A673 (cell line): ENCODE results near the gene HIKESHI. TPM values are rescaled to one million over a fixed set of nuclear protein-coding genes. Genes with fewer than 3 reads are reported as not detected.
"Not testable (repeated sequence)": the region's sequence is repeated elsewhere in the genome, so short reads cannot be mapped to it uniquely, and the experiment has no call there.

Experiments
- BruUV-seq: library from RNA; stranded (reverse); fragments of 400-500 nt; replicated peaks from 2 replicates; lab custom pipeline; 2021; lab: Mats Ljungman, UMichigan
- CTCF ChIA-PET: fragments of 300-600 bp; sonication (Branson Sonifier 250); formaldehyde crosslinking; loops from one replicate; lab custom pipeline; 2022; ENCODE audit warnings: antibody characterized with exemption; lab: Charles Lee
- POLR2A ChIA-PET: fragments of 300-600 bp; sonication (Branson Sonifier 250); formaldehyde crosslinking; loops from one replicate; lab custom pipeline; 2022; ENCODE audit warnings: antibody characterized with exemption; ENCODE audit not compliant: low non-redundant PET; lab: Charles Lee
- DNase-seq: peaks from one replicate; pipeline ENCODE4 v3.0.0-alpha.2; 2015; ENCODE audit warnings: low spot score
- H3K27ac ChIP-seq: fragments of 200-600 bp; sonication (generic); 2 replicates; pipeline ENCODE4 v1.5.1; 2016; ENCODE audit warnings: mixed run types, low read depth, mild to moderate bottlenecking, mixed read lengths, antibody characterized with exemption, low read length; ENCODE audit not compliant: poor library complexity, severe bottlenecking
- H3K27me3 ChIP-seq: fragments of 200-600 bp; sonication (generic); replicated peaks from 2 replicates; pipeline ENCODE4 v1.6.1; 2017; ENCODE audit warnings: mixed run types, low read depth, mild to moderate bottlenecking, mixed read lengths, antibody characterized with exemption, low read length; ENCODE audit not compliant: insufficient read depth, poor library complexity
- H3K36me3 ChIP-seq: fragments of 200-600 bp; sonication (generic); 2 replicates; pipeline ENCODE4 v1.6.1; 2016; ENCODE audit warnings: mixed run types, mild to moderate bottlenecking, mixed read lengths, antibody characterized with exemption, low read length; ENCODE audit not compliant: insufficient read depth, poor library complexity, severe bottlenecking
- H3K4me1 ChIP-seq: fragments of 200-600 bp; sonication (generic); 2 replicates; pipeline ENCODE4 v1.6.1; 2017; ENCODE audit warnings: mixed run types, mild to moderate bottlenecking, mixed read lengths, antibody characterized with exemption, low read length; ENCODE audit not compliant: insufficient read depth, poor library complexity, severe bottlenecking
- H3K4me3 ChIP-seq: fragments of 200-600 bp; sonication (generic); 2 replicates; pipeline ENCODE4 v1.5.1; 2016; ENCODE audit warnings: low read depth, mixed run types, mild to moderate bottlenecking, mixed read lengths, low read length; ENCODE audit not compliant: poor library complexity, severe bottlenecking
- H3K9me3 ChIP-seq: fragments of 200-600 bp; sonication (generic); 2 replicates; pipeline ENCODE4 v1.6.1; 2016; ENCODE audit warnings: mixed run types, low read depth, mild to moderate bottlenecking, mixed read lengths, antibody characterized with exemption, low read length; ENCODE audit not compliant: poor library complexity, severe bottlenecking
- CTCF ChIP-seq: fragments of 300-800, 200-600 bp; sonication (generic); conservative IDR thresholded peaks from 2 replicates; pipeline ENCODE4 v1.5.1; 2017; ENCODE audit warnings: low read depth, mild to moderate bottlenecking, antibody characterized with exemption, low read length, moderate library complexity, mixed read lengths
- EZH2 ChIP-seq: fragments of 200-600 bp; sonication (generic); IDR thresholded peaks from 2 replicates; pipeline ENCODE4 v1.6.1; 2017; ENCODE audit warnings: borderline replicate concordance, low read depth, mild to moderate bottlenecking, mixed read lengths, antibody characterized with exemption, low read length; ENCODE audit not compliant: poor library complexity, severe bottlenecking
- intact Hi-C: fragments of 100-400 bp; cut with micrococcal nuclease; formaldehyde crosslinking; loops from one replicate; pipeline ENCODE4 v1.10.0; 2022; ENCODE audit not compliant: unreplicated experiment
- total RNA-seq: library from RNA; stranded (reverse); gene quantifications from 2 replicates; pipeline ENCODE4 v1.2.3, GENCODE V29; 2021

HIKESHI gene
- total RNA-seq, 1 experiment from 2014 or later: 55.1 TPM

- ChIA-PET CTCF (no interaction called here), POLR2A (no interaction called here)
- DNase-seq: no peak
- no peaks in the 10 kb centered on the region for H3K27me3 ChIP-seq
- H3K4me1 ChIP-seq: no peaks in the 10 kb centered on the region
- intact Hi-C loops: no loop called here
- no peak overlapping the region for H3K27ac ChIP-seq
- peaks cover 33% of the 10 kb centered on the region for H3K36me3 ChIP-seq
- no TSS peak for BruUV-seq
- H3K9me3 ChIP-seq: no peaks in the 10 kb centered on the region
- TF ChIP-seq EZH2 (no peak), CTCF (no peak)
- no peak overlapping the region for H3K4me3 ChIP-seq
Observed at GRCh38 chr11:86279747-86280146, 22.3 kb upstream of the HIKESHI start.

- H3K36me3 ChIP-seq: no peaks in the 10 kb centered on the region
- no peak for DNase-seq
- no peak for TF ChIP-seq EZH2
- ChIA-PET CTCF (no interaction called here), POLR2A (no interaction called here)
- H3K27ac ChIP-seq: no peak overlapping the region
- H3K4me3 ChIP-seq: no peak overlapping the region
- no peaks in the 10 kb centered on the region for H3K4me1 ChIP-seq
- intact Hi-C loops: no loop called here
- H3K27me3 ChIP-seq: no peaks in the 10 kb centered on the region
- no peaks in the 10 kb centered on the region for H3K9me3 ChIP-seq
- no TSS peak for BruUV-seq
Observed at GRCh38 chr11:86287468-86287796, 14.6 kb upstream of the HIKESHI start.

GRCh38 chr11:86288776-86289507 is 13.1 kb upstream of the HIKESHI start:
- H3K4me3 ChIP-seq: no peak overlapping the region
- POLR2A ChIA-PET: no interaction called here
- no peaks in the 10 kb centered on the region for H3K9me3 ChIP-seq
- peak; percentile 7 for DNase-seq
- no TSS peak for BruUV-seq
- no peaks in the 10 kb centered on the region for H3K27me3 ChIP-seq
- TF ChIP-seq CTCF (no peak), EZH2 (no peak)
- no peaks in the 10 kb centered on the region for H3K36me3 ChIP-seq
- no peak overlapping the region for H3K27ac ChIP-seq
- intact Hi-C loops: no loop called here
- CTCF ChIA-PET: interaction anchor here (0.6 kb wide), 2 partner anchors 434 to 673 kb away, joined by 4 to 5 read pairs; no protein-coding TSS in a partner anchor
- H3K4me1 ChIP-seq: no peaks in the 10 kb centered on the region

GRCh38 chr11:86289508-86290280 is 12.3 kb upstream of the HIKESHI start:
- BruUV-seq, H3K27ac ChIP-seq, POLR2A ChIA-PET, H3K27me3 ChIP-seq, H3K36me3 ChIP-seq, H3K9me3 ChIP-seq, H3K4me1 ChIP-seq, H3K4me3 ChIP-seq: not testable (repeated sequence)
- CTCF ChIA-PET: interaction anchor here (0.6 kb wide), 2 partner anchors 435 to 674 kb away, joined by 4 to 5 read pairs; no protein-coding TSS in a partner anchor
- DNase-seq: peak; percentile 33
- intact Hi-C loops: loop anchor here (5.0 kb wide), 1 partner anchor 692 kb away; no protein-coding TSS in a partner anchor
